ENCODE data around the gene MRPL28. TPM values are rescaled to one million over a fixed set of nuclear protein-coding genes. Genes with fewer than 3 reads are reported as not detected.

Gene MRPL28
- total and polyA plus RNA-seq, 4 donors: 28.3 to 63.4 (median 50.1) TPM

DNA sequence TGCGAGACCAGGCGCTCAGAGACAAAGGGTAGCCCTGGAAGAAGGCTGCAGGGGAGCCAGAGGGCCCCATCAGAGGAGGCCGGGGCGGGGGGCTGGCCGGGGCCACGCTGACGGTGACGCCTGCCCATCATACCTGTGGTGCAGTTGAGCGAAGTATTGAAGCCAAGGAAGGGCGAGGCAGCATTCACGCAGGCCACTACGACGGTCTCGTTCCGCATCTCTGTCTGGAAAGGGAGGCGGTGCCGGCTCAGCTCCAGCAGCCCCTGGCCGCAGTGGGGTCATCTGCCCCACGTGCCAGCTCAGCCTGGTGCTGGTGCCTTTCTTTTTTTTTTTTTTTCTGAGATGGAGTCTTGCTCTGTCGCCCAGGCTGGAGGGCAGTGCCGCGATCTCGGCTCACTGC lies 4.9 kb upstream of the MRPL28 start:
- no peak overlapping the region for H3K4me3 ChIP-seq (ENCODE audit: low read depth in 1 of 3, low read length in 3 of 3)
- TF ChIP-seq JUND (IDR thresholded peaks at IDR 0.05) (no peak), GABPA (IDR thresholded peaks at IDR 0.05 in 1 of 2, conservative IDR thresholded peaks at IDR 0.05 in 1 of 2) (no peak), RXRA (IDR thresholded peaks at IDR 0.05) (no peak), TAF1 (conservative IDR thresholded peaks at IDR 0.05) (no peak), EGR1 (IDR thresholded peaks at IDR 0.05; ENCODE audit: low read depth in 2 of 2) (no peak), HNF4G (IDR thresholded peaks at IDR 0.05) (no peak), NR2F2 (IDR thresholded peaks at IDR 0.05) (no peak), FOXA2 (IDR thresholded peaks at IDR 0.05) (no peak), YY1 (IDR thresholded peaks at IDR 0.05) (no peak)
- TF ChIP-seq, protein P1, sequence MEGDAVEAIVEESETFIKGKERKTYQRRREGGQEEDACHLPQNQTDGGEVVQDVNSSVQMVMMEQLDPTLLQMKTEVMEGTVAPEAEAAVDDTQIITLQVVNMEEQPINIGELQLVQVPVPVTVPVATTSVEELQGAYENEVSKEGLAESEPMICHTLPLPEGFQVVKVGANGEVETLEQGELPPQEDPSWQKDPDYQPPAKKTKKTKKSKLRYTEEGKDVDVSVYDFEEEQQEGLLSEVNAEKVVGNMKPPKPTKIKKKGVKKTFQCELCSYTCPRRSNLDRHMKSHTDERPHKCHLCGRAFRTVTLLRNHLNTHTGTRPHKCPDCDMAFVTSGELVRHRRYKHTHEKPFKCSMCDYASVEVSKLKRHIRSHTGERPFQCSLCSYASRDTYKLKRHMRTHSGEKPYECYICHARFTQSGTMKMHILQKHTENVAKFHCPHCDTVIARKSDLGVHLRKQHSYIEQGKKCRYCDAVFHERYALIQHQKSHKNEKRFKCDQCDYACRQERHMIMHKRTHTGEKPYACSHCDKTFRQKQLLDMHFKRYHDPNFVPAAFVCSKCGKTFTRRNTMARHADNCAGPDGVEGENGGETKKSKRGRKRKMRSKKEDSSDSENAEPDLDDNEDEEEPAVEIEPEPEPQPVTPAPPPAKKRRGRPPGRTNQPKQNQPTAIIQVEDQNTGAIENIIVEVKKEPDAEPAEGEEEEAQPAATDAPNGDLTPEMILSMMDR (IDR thresholded peaks at IDR 0.05; ENCODE audit: low read depth, low read length, missing input control): no peak
- TF ChIP-seq, protein P2, sequence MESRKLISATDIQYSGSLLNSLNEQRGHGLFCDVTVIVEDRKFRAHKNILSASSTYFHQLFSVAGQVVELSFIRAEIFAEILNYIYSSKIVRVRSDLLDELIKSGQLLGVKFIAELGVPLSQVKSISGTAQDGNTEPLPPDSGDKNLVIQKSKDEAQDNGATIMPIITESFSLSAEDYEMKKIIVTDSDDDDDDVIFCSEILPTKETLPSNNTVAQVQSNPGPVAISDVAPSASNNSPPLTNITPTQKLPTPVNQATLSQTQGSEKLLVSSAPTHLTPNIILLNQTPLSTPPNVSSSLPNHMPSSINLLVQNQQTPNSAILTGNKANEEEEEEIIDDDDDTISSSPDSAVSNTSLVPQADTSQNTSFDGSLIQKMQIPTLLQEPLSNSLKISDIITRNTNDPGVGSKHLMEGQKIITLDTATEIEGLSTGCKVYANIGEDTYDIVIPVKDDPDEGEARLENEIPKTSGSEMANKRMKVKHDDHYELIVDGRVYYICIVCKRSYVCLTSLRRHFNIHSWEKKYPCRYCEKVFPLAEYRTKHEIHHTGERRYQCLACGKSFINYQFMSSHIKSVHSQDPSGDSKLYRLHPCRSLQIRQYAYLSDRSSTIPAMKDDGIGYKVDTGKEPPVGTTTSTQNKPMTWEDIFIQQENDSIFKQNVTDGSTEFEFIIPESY (IDR thresholded peaks at IDR 0.05): no peak
- TF ChIP-seq, protein P3, sequence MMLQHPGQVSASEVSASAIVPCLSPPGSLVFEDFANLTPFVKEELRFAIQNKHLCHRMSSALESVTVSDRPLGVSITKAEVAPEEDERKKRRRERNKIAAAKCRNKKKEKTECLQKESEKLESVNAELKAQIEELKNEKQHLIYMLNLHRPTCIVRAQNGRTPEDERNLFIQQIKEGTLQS (IDR thresholded peaks at IDR 0.05): no peak
- TF ChIP-seq, protein P4, sequence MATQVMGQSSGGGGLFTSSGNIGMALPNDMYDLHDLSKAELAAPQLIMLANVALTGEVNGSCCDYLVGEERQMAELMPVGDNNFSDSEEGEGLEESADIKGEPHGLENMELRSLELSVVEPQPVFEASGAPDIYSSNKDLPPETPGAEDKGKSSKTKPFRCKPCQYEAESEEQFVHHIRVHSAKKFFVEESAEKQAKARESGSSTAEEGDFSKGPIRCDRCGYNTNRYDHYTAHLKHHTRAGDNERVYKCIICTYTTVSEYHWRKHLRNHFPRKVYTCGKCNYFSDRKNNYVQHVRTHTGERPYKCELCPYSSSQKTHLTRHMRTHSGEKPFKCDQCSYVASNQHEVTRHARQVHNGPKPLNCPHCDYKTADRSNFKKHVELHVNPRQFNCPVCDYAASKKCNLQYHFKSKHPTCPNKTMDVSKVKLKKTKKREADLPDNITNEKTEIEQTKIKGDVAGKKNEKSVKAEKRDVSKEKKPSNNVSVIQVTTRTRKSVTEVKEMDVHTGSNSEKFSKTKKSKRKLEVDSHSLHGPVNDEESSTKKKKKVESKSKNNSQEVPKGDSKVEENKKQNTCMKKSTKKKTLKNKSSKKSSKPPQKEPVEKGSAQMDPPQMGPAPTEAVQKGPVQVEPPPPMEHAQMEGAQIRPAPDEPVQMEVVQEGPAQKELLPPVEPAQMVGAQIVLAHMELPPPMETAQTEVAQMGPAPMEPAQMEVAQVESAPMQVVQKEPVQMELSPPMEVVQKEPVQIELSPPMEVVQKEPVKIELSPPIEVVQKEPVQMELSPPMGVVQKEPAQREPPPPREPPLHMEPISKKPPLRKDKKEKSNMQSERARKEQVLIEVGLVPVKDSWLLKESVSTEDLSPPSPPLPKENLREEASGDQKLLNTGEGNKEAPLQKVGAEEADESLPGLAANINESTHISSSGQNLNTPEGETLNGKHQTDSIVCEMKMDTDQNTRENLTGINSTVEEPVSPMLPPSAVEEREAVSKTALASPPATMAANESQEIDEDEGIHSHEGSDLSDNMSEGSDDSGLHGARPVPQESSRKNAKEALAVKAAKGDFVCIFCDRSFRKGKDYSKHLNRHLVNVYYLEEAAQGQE (IDR thresholded peaks at IDR 0.05): no peak
- peaks cover 2 to 13% (median 10%) of the 10 kb centered on the region in 4 donors for H3K4me1 ChIP-seq (ENCODE audit: control insufficient read depth in 4 of 4, insufficient read depth in 4 of 4, low read length in 3 of 4)
- 96% methylated on average over 23 of the region's 23 CpGs for WGBS
- DNase-seq (ENCODE audit: low spot score): no peak
- peaks cover 0 to 38% (median 17%) of the 10 kb centered on the region in 4 donors for H3K36me3 ChIP-seq (ENCODE audit: control insufficient read depth in 4 of 4, insufficient read depth in 3 of 4, low read depth in 1 of 4, low read length in 3 of 4)
- H3K27ac ChIP-seq (ENCODE audit: low read depth in 1 of 2, low read length in 2 of 2): no peak overlapping the region
- no peak overlapping the region for H3K9ac ChIP-seq (ENCODE audit: low read depth in 1 of 2, low read length in 2 of 2)
- H3K27me3 ChIP-seq (ENCODE audit: control insufficient read depth in 4 of 4, insufficient read depth in 4 of 4, low read length in 3 of 4): no peaks in the 10 kb centered on the region
- H3K9me3 ChIP-seq (ENCODE audit: control insufficient read depth in 4 of 4, low read length in 3 of 4): no peaks in the 10 kb centered on the region

DNA sequence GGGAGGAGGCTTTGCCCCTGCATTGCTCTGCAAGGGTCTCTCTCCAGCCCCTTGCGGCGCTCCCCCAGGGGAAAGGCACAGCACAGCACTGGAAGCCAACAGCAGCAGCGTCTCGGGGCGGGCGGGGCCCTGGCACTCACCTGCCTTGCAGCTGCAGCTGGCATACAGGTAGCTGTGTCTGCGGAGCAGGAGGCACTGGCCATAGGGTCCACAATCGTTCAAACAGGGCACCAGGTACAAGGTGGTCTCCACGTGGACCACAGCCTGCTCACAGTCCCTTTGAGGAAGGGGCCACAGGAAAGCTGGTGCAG lies 4.2 kb upstream of the MRPL28 start:
- 91% methylated on average over 9 of the region's 9 CpGs for WGBS
- H3K27ac ChIP-seq (ENCODE audit: low read depth in 1 of 2, low read length in 2 of 2): no peak overlapping the region
- no peaks in the 10 kb centered on the region for H3K27me3 ChIP-seq (ENCODE audit: control insufficient read depth in 4 of 4, insufficient read depth in 4 of 4, low read length in 3 of 4)
- H3K9me3 ChIP-seq (ENCODE audit: control insufficient read depth in 4 of 4, low read length in 3 of 4): no peaks in the 10 kb centered on the region
- peaks cover 0 to 38% (median 17%) of the 10 kb centered on the region in 4 donors for H3K36me3 ChIP-seq (ENCODE audit: control insufficient read depth in 4 of 4, insufficient read depth in 3 of 4, low read depth in 1 of 4, low read length in 3 of 4)
- no peak overlapping the region for H3K9ac ChIP-seq (ENCODE audit: low read depth in 1 of 2, low read length in 2 of 2)
- DNase-seq (ENCODE audit: low spot score): no peak
- H3K4me1 ChIP-seq (ENCODE audit: control insufficient read depth in 4 of 4, insufficient read depth in 4 of 4, low read length in 3 of 4): peaks cover 4 to 13% (median 10%) of the 10 kb centered on the region in 4 donors
- no peak overlapping the region for H3K4me3 ChIP-seq (ENCODE audit: low read depth in 1 of 3, low read length in 3 of 3)
- TF ChIP-seq, protein P3 (IDR thresholded peaks at IDR 0.05): no peak
- TF ChIP-seq FOXA2 (IDR thresholded peaks at IDR 0.05) (no peak), GABPA (IDR thresholded peaks at IDR 0.05 in 1 of 2, conservative IDR thresholded peaks at IDR 0.05 in 1 of 2) (no peak), FOXA1 (IDR thresholded peaks at IDR 0.05) (no peak), NR2F2 (IDR thresholded peaks at IDR 0.05) (no peak), TAF1 (conservative IDR thresholded peaks at IDR 0.05) (no peak), JUND (IDR thresholded peaks at IDR 0.05) (no peak), SP1 (IDR thresholded peaks at IDR 0.05) (no peak), EGR1 (IDR thresholded peaks at IDR 0.05; ENCODE audit: low read depth in 2 of 2) (no peak), HNF4G (IDR thresholded peaks at IDR 0.05) (no peak), RAD21 (IDR thresholded peaks at IDR 0.05) (no peak), YY1 (IDR thresholded peaks at IDR 0.05) (no peak), HNF4A (conservative IDR thresholded peaks at IDR 0.05) (no peak)
- TF ChIP-seq, protein P2 (IDR thresholded peaks at IDR 0.05): no peak
- TF ChIP-seq, protein P1 (IDR thresholded peaks at IDR 0.05; ENCODE audit: low read depth, low read length, missing input control): no peak
- TF ChIP-seq, protein P5, sequence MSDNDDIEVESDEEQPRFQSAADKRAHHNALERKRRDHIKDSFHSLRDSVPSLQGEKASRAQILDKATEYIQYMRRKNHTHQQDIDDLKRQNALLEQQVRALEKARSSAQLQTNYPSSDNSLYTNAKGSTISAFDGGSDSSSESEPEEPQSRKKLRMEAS (IDR thresholded peaks at IDR 0.05): no peak

Measured in liver (tissue), 9 donors.